MCF 10A (cell line): Measurements from ENCODE around the gene AGXT. TPM values are rescaled to one million over a fixed set of nuclear protein-coding genes. Genes with fewer than 3 reads are reported as not detected.
A peak's percentile ranks its signal among the peaks of the same experiment; 100 is the strongest.

Experiments
- BruUV-seq: library from RNA; stranded (reverse); fragments of 400-500 nt; replicated peaks from 2 replicates; lab custom pipeline; 2021; lab: Mats Ljungman, UMichigan
- CTCF ChIA-PET: fragments of 300-600 bp; sonication (Branson Sonifier 250); formaldehyde crosslinking; extraction: SDS; loops from one replicate; lab custom pipeline; 2021; ENCODE audit warnings: antibody characterized with exemption, inconsistent platforms; lab: Yijun Ruan, JAX
- POLR2A ChIA-PET: fragments of 300-600, 350-650 bp; sonication (Branson Sonifier 250); formaldehyde crosslinking; extraction: SDS; loops from one replicate; lab custom pipeline; 2020; ENCODE audit warnings: antibody characterized with exemption, inconsistent platforms; lab: Yijun Ruan, JAX
- DNase-seq: peaks from one replicate; pipeline ENCODE4 v3.0.0-alpha.2; 2018; ENCODE audit not compliant: unreplicated experiment
- H3K27ac Mint-ChIP-seq: one replicate; pipeline ENCODE4 v1.8.0; 2022; ENCODE audit warnings: mild to moderate bottlenecking, low read depth, mixed read lengths; ENCODE audit not compliant: unreplicated experiment
- H3K27me3 Mint-ChIP-seq: one replicate; pipeline ENCODE4 v1.8.0; 2022; ENCODE audit warnings: mixed read lengths; ENCODE audit not compliant: insufficient read depth, unreplicated experiment
- H3K36me3 Mint-ChIP-seq: one replicate; pipeline ENCODE4 v1.8.0; 2022; ENCODE audit warnings: mild to moderate bottlenecking, moderate library complexity, mixed read lengths; ENCODE audit not compliant: insufficient read depth, unreplicated experiment
- H3K4me1 Mint-ChIP-seq: one replicate; pipeline ENCODE4 v1.8.0; 2022; ENCODE audit warnings: mixed read lengths; ENCODE audit not compliant: insufficient read depth, unreplicated experiment
- H3K4me3 Mint-ChIP-seq: one replicate; pipeline ENCODE4 v1.8.0; 2022; ENCODE audit warnings: mild to moderate bottlenecking, moderate library complexity, mixed read lengths; ENCODE audit not compliant: unreplicated experiment
- H3K9me3 Mint-ChIP-seq: one replicate; pipeline ENCODE4 v1.8.0; 2022; ENCODE audit warnings: mixed read lengths; ENCODE audit not compliant: unreplicated experiment
- intact Hi-C: fragments of 100-400 bp; cut with micrococcal nuclease; formaldehyde crosslinking; loops from 2 replicates; pipeline ENCODE4 v1.14.1; 2022
- total RNA-seq: library from RNA; stranded (reverse); gene quantifications from 2 replicates; pipeline ENCODE4 v1.2.3, GENCODE V29; 2022
- TF ChIP-seq, protein P1 (sequence below): fragments of 200-600 bp; IDR thresholded peaks from one replicate; pipeline ENCODE4 v1.8.0; 2022; ENCODE audit warnings: antibody characterized with exemption, mild to moderate bottlenecking; ENCODE audit not compliant: unreplicated experiment

AGXT gene
- total RNA-seq, 1 experiment from 2014 or later, result not detected

- CTCF ChIA-PET, result interaction anchor here (0.6 to 1.4 kb wide), 3 partner anchors 16 to 418 kb away, joined by 3 to 5 read pairs (median 4); partner anchors contain the start of genes HDLBP and SEPTIN2
- no peaks in the 10 kb centered on the region for H3K9me3 Mint-ChIP-seq
- H3K27me3 Mint-ChIP-seq, result no peaks in the 10 kb centered on the region
- H3K36me3 Mint-ChIP-seq, result peaks cover 6% of the 10 kb centered on the region
- DNase-seq, result peak; percentile 55
- H3K4me1 Mint-ChIP-seq, result peaks cover 13% of the 10 kb centered on the region
- POLR2A ChIA-PET, result interaction anchor here (0.7 kb wide), 1 partner anchor 38 kb away, joined by 3 read pairs; no protein-coding TSS in a partner anchor
- BruUV-seq, result no TSS peak
- intact Hi-C loops, result no loop called here
- no peak overlapping the region for H3K4me3 Mint-ChIP-seq
- H3K27ac Mint-ChIP-seq, result no peak overlapping the region
- TF ChIP-seq, protein P1, sequence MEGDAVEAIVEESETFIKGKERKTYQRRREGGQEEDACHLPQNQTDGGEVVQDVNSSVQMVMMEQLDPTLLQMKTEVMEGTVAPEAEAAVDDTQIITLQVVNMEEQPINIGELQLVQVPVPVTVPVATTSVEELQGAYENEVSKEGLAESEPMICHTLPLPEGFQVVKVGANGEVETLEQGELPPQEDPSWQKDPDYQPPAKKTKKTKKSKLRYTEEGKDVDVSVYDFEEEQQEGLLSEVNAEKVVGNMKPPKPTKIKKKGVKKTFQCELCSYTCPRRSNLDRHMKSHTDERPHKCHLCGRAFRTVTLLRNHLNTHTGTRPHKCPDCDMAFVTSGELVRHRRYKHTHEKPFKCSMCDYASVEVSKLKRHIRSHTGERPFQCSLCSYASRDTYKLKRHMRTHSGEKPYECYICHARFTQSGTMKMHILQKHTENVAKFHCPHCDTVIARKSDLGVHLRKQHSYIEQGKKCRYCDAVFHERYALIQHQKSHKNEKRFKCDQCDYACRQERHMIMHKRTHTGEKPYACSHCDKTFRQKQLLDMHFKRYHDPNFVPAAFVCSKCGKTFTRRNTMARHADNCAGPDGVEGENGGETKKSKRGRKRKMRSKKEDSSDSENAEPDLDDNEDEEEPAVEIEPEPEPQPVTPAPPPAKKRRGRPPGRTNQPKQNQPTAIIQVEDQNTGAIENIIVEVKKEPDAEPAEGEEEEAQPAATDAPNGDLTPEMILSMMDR, result no peak
These were observed 28.5 kb downstream of the AGXT start for GRCh38 chr2:240896871-240897692.

GRCh38 chr2:240898108-240898730 is 29.6 kb downstream of the AGXT start:
- POLR2A ChIA-PET, result no interaction called here
- Mint-ChIP-seq H3K27ac (no peak overlapping the region), H3K4me3 (no peak overlapping the region), H3K4me1 (peaks cover 13% of the 10 kb centered on the region), H3K27me3 (no peaks in the 10 kb centered on the region), H3K9me3 (no peaks in the 10 kb centered on the region), H3K36me3 (peaks cover 6% of the 10 kb centered on the region)
- TF ChIP-seq, protein P1, result no peak
- no peak for DNase-seq
- CTCF ChIA-PET, result interaction anchor here (0.6 kb wide), 1 partner anchor 110 kb away, joined by 3 read pairs; no protein-coding TSS in a partner anchor
- intact Hi-C loops, result no loop called here
- no TSS peak for BruUV-seq

DNA sequence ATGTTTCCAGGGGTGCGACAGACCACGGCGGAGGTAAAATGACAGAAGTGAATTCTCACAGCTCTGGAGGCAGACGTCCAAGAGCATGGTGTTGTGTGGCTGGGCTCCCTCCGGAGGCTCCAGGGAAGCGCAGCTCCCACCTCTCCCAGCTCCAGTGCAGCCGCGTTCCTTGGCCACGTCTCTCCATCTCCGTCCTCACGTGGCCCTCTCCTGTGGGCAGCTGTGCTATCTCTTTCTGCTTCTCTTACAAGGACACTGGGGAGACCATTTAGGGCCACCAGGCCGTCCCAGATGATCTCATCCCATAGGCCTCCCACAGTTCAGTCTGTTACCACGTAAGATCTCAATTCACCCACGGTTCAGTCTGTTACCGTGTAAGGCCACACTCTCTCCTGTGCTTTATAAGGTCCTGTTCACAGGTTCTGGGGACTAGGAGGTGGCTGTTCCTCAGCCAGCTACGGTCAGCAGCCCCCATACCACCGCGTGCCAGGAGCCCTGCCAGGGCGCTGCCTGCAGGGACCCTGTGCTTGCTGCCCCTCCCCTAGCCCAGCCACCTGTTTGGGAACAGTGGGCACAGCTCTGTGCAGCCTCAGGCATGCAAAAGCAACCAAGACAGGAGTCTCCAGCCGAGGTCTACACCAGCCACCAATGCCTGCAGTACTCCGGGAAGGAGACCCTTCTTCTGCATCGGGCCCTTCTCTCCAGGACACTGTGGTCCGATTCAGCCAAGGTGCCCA is 30.3 kb downstream of the AGXT start:
- TF ChIP-seq, protein P1, result no peak
- POLR2A ChIA-PET, result no interaction called here
- peaks cover 8% of the 10 kb centered on the region for H3K4me1 Mint-ChIP-seq
- CTCF ChIA-PET, result interaction anchor here (0.6 kb wide), 1 partner anchor 705 kb away, joined by 3 read pairs; no protein-coding TSS in a partner anchor
- no peaks in the 10 kb centered on the region for H3K27me3 Mint-ChIP-seq
- no peak for DNase-seq
- no peaks in the 10 kb centered on the region for H3K9me3 Mint-ChIP-seq
- peaks cover 6% of the 10 kb centered on the region for H3K36me3 Mint-ChIP-seq
- no peak overlapping the region for H3K4me3 Mint-ChIP-seq
- intact Hi-C loops, result no loop called here
- no TSS peak for BruUV-seq
- no peak overlapping the region for H3K27ac Mint-ChIP-seq
